Peyer's patch (tissue), 4 donors: Measurements from ENCODE around the gene SLC29A2. TPM values are rescaled to one million over a fixed set of nuclear protein-coding genes. Genes with fewer than 3 reads are reported as not detected.

Source experiments
- DNase-seq, 3 donors: peaks; one replicate each; pipeline ENCODE4 v3.0.0-alpha.2; 2017 to 2019
- H3K27ac ChIP-seq, 4 donors: fragments of 200-600 bp; sonication (generic); one replicate each; pipeline ENCODE4 v1.5.1; 2016 to 2019
- H3K27me3 ChIP-seq, 2 donors: fragments of 200-600 bp; sonication (generic); one replicate each; pipeline ENCODE4 v1.5.1; 2019
- H3K36me3 ChIP-seq, 3 donors: fragments of 200-600 bp; sonication (generic); one replicate each; pipeline ENCODE4 v1.5.1; 2016 to 2019
- H3K4me1 ChIP-seq, 4 donors: fragments of 200-600 bp; sonication (generic); one replicate each; pipeline ENCODE4 v1.5.1; 2016 to 2019
- H3K4me3 ChIP-seq, 4 donors: fragments of 200-600 bp; sonication (generic); 1 replicate in 3 of 4; 2 replicates in 1 of 4; pipeline ENCODE4 v1.5.1; 2016 to 2019; ENCODE audit warnings: mild to moderate bottlenecking in 1 of 4
- H3K9me3 ChIP-seq, 4 donors: fragments of 200-600 bp; sonication (generic); one replicate each; pipeline ENCODE4 v1.5.1; 2016 to 2019; ENCODE audit warnings: mild to moderate bottlenecking in 1 of 4
- POLR2A ChIP-seq, 2 donors: fragments of 450-650 bp; IDR thresholded peaks; one replicate each; pipeline ENCODE4 v1.5.1; 2017; ENCODE audit warnings: antibody characterized with exemption in 2 of 2, mild to moderate bottlenecking in 2 of 2, moderate library complexity in 2 of 2
- total RNA-seq, 4 donors: library from RNA; depleted of rRNA; stranded (reverse); fragments of >200 nt; gene quantifications; one replicate each; pipeline ENCODE4 v1.1.0, GENCODE V29; 2016
- TF ChIP-seq, protein P1 (sequence below), 6 experiments: fragments of 450-650 bp in 4 of 6; fragments of 200-600 bp in 2 of 6; sonication (generic) in 1 of 6; IDR thresholded peaks; one replicate each; pipeline ENCODE4 v1.5.1; 2017 to 2019; ENCODE audit warnings: antibody characterized with exemption in 6 of 6, mild to moderate bottlenecking in 3 of 6, moderate library complexity in 1 of 6

SLC29A2 gene
- total RNA-seq, 4 donors from 2014 or later, result 7.4 to 21.6 (median 17.1) TPM

DNA sequence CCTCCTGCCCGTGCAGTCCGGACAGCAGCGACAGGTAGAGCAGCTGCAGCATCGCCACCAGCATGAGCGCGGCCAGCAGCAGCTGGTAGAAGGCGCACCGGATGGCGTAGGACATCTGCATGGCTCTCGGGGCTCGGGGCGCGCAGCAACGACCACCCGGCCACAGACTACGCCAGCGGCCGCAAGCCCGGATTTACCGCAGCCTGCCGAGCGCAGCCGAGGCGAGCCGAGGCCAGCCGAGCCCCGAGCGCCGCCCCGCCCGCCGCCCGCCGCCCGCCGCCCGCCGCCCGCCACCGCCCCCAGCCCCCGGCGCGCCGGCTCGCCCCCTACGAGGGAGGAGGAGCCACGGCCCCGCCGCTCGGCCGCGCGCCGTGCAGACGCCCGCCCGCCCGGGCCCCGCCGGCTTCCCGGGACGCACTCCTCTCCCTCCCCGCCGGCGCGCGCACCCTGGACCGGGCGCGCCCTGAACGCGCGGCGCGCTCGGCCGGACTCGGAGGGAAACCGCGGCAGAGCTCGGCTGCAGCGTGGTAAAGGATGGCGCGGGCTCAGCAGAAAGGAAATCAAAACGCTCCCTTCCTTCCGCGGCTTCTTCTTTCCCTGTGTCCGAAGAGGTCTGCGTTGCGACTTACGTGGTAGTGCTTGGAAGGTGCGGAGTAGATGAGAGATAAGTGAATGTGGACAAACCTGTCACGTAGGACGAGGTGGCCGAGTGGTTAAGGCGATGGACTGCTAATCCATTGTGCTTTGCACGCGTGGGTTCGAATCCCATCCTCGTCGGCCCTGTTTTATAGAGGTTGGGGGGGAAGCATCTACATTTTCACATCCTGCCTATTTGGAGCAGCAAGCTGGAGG is 23.9 kb downstream of the SLC29A2 start, which contains the start of gene B4GAT1:
Gene B4GAT1 (minus strand): TSS at position 205 of the 852 bp plus-strand sequence. CDS start 84 bp downstream, at position 121.
- Histone ChIP-seq H3K9me3 (no peaks in the 10 kb centered on the region), H3K36me3 (no peaks in the 10 kb centered on the region), H3K4me3 (peak within 1 kb of the TSS; percentile 66 to 95 (median 82)), H3K27me3 (no peaks in the 10 kb centered on the region), H3K4me1 (peaks cover 18 to 48% (median 20%) of the 10 kb centered on the region in 4 donors), H3K27ac (peak within 1 kb of the TSS; percentile 79 to 99 (median 89))
- TF ChIP-seq, protein P1, sequence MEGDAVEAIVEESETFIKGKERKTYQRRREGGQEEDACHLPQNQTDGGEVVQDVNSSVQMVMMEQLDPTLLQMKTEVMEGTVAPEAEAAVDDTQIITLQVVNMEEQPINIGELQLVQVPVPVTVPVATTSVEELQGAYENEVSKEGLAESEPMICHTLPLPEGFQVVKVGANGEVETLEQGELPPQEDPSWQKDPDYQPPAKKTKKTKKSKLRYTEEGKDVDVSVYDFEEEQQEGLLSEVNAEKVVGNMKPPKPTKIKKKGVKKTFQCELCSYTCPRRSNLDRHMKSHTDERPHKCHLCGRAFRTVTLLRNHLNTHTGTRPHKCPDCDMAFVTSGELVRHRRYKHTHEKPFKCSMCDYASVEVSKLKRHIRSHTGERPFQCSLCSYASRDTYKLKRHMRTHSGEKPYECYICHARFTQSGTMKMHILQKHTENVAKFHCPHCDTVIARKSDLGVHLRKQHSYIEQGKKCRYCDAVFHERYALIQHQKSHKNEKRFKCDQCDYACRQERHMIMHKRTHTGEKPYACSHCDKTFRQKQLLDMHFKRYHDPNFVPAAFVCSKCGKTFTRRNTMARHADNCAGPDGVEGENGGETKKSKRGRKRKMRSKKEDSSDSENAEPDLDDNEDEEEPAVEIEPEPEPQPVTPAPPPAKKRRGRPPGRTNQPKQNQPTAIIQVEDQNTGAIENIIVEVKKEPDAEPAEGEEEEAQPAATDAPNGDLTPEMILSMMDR (IDR thresholded peaks at IDR 0.05), result no peak
- peak; percentile 52 to 66 for TF ChIP-seq POLR2A (IDR thresholded peaks at IDR 0.05)
- peak; percentile 79 to 94 (median 88) for DNase-seq

DNA sequence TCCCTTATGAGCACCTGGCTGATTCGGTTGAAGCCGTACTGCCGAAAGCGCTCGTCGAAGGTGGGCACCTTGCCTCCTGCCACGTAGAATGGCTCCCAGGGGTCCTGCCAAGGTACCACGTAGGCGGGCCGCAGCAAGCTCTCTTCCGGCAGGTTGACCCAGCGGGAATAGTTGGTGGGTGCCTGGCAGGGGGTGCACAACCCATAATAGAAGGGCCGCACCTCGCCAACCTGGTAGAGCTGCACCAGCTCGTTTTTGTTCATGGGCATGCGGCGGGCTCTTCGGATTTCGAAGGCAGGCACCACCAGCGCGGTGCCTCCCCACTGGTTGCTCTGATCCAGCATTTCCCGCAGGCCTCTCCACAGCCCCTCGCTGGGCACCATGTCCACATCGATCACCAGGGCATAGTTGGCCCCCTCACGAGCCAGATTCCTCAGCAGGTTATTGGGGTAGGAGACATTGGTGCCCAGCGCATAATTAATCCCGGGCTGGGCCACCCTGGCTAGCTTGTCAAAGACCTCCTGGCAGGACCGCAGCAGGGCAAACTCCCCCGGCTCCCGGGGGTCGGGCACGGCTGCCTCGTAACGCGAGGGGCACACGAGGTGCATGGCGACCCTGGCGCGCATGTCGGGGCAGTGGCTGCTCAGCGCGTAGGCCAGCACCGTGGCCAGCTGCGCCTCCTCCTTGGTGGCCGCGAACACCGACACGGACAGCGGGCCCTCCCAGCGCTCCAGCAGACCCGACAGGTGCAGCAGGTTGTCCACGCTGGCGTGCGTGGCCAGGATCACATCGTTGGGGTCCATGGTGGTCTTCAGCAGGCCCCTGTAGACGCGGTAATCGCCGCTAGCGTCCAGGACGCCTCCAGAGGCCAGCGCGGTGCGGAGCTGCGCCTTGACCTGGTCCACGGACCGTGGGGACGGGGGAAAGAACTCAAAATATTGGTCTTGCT is 24.8 kb downstream of the SLC29A2 start:
- Histone ChIP-seq H3K27ac (peak overlapping the region; percentile 79 to 99 (median 89)), H3K36me3 (peaks cover 0 to 2% (median 0%) of the 10 kb centered on the region in 3 donors), H3K27me3 (no peaks in the 10 kb centered on the region), H3K9me3 (no peaks in the 10 kb centered on the region), H3K4me1 (peaks cover 18 to 48% (median 20%) of the 10 kb centered on the region in 4 donors), H3K4me3 (peak overlapping the region; percentile 66 to 95 (median 82))
- no peak for TF ChIP-seq POLR2A (IDR thresholded peaks at IDR 0.05)
- TF ChIP-seq, protein P1 (IDR thresholded peaks at IDR 0.05), result no peak
- DNase-seq, result peak in 1 of 3 donors; percentile 55

DNA sequence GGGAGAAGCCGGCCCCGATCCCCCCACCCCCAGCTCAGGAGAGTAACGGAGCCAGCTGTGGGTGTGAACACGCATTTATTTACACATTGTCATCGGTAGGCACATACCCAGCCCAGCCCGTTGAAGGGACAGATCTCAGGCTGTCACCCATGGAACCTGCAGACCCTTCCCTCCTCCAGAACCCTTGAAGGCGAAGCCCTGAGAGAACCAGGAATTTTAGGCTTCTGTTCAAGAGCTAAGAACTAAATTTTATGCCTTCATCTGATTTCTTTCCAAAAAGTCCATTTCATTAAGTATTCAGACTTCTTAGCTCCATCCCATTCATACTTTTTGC is 26.3 kb downstream of the SLC29A2 start:
- Histone ChIP-seq H3K36me3 (peaks cover 0 to 17% (median 0%) of the 10 kb centered on the region in 3 donors), H3K27ac (peak overlapping the region; percentile 72 to 99 (median 78)), H3K4me1 (peaks cover 18 to 48% (median 20%) of the 10 kb centered on the region in 4 donors), H3K27me3 (no peaks in the 10 kb centered on the region), H3K4me3 (peak overlapping the region; percentile 66 to 99 (median 90)), H3K9me3 (no peaks in the 10 kb centered on the region)
- TF ChIP-seq POLR2A (IDR thresholded peaks at IDR 0.05), result no peak
- TF ChIP-seq, protein P1 (IDR thresholded peaks at IDR 0.05), result no peak
- DNase-seq, result no peak

DNA sequence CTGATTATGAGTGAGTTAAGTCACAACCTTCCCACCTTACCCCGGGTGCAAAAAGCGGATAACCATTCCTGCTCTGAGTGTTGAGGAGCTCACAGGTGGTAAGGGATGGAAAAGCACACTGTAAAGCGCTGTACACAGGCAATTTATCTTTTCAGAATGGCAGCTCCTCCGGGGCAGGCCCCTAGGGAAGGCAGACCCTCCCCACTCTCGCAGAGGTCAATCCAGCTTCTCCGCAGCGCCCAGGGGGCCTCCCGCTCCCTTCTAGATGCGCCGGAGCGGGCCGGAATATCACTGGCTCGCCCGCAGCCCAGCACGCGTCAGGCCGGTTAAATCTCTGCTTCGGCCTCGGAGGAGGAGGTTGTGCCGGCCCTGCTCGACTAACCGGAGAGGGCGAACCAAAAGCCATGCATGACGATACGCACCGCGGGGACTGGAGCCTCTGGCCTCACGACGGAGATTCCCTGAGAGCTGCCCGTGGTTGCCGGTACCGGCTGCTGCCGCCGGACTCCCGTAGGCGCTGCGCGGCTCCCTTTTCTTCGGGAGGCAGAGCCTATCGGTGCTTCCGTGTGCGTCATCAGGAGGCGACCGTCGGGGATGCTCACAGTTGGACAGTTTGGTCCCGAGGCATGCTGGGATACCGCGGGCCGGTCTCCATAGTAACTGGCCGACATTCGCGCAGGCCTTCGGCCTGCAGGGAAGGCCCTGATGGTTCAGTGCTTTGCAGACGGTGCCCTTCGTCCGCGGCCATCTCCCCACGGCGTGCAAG is 26.8 kb downstream of the SLC29A2 start, which contains the start of gene BRMS1:
Gene BRMS1 (minus strand): TSS at position 555 of the 766 bp plus-strand sequence. CDS start 2,870 bp downstream, outside the sequence.
- TF ChIP-seq, protein P1 (IDR thresholded peaks at IDR 0.05), result peak in 4 of 6 experiments; percentile 35 to 58 (median 44)
- TF ChIP-seq POLR2A (IDR thresholded peaks at IDR 0.05), result peak; percentile 89 to 93
- peak; percentile 98 to 99 (median 99) for DNase-seq
- peaks cover 18 to 46% (median 20%) of the 10 kb centered on the region in 4 donors for H3K4me1 ChIP-seq
- no peaks in the 10 kb centered on the region for H3K27me3 ChIP-seq
- no peaks in the 10 kb centered on the region for H3K9me3 ChIP-seq
- peak within 1 kb of the TSS; percentile 72 to 99 (median 78) for H3K27ac ChIP-seq
- H3K36me3 ChIP-seq, result peaks cover 0 to 22% (median 0%) of the 10 kb centered on the region in 3 donors
- peak within 1 kb of the TSS; percentile 66 to 99 (median 90) for H3K4me3 ChIP-seq
